Large intestine (tissue), 12 donors: Measurements from ENCODE around the gene HNF1A. TPM values are rescaled to one million over a fixed set of nuclear protein-coding genes. Genes with fewer than 3 reads are reported as not detected.

ENCODE experiments used
- DNase-seq, 2 donors: peaks; one replicate each; pipeline versions ENCODE4 v3.0.0 to v3.0.0-alpha.2; 2013
- H3K27ac ChIP-seq: one replicate; pipeline ENCODE4 v1.5.1; 2013; ENCODE audit warnings: low read length
- H3K27me3 ChIP-seq: 2 replicates; pipeline ENCODE4 v1.6.1; 2013; ENCODE audit warnings: low read length; ENCODE audit not compliant: control insufficient read depth, insufficient read depth
- H3K36me3 ChIP-seq: 2 replicates; pipeline ENCODE4 v1.6.1; 2013; ENCODE audit warnings: low read length; ENCODE audit not compliant: control insufficient read depth, insufficient read depth
- H3K4me1 ChIP-seq: one replicate; pipeline ENCODE4 v1.6.1; 2013; ENCODE audit warnings: low read length; ENCODE audit not compliant: control insufficient read depth, insufficient read depth
- H3K4me3 ChIP-seq: one replicate; pipeline ENCODE4 v1.5.1; 2013; ENCODE audit warnings: low read length
- H3K9me3 ChIP-seq: one replicate; pipeline ENCODE4 v1.6.1; 2013; ENCODE audit warnings: mild to moderate bottlenecking, low read depth, low read length, moderate library complexity; ENCODE audit not compliant: control insufficient read depth
- WGBS: methylation state at CpG from one replicate; pipeline ENCODE4 v1.1.5; 2013; ENCODE audit warnings: low lambda C conversion rate; ENCODE audit not compliant: insufficient coverage; 5-methylcytosine and 5-hydroxymethylcytosine counted together
- long read RNA-seq, 11 donors: transcript quantifications; one replicate each; lab custom pipeline, GENCODE V29; 2026
- polyA plus RNA-seq: library from polyadenylated mRNA; unstranded; fragments of 120-200 nt; gene quantifications from one replicate; pipeline ENCODE4 v1.2.1, GENCODE V29; 2013

The HNF1A gene, protein sequence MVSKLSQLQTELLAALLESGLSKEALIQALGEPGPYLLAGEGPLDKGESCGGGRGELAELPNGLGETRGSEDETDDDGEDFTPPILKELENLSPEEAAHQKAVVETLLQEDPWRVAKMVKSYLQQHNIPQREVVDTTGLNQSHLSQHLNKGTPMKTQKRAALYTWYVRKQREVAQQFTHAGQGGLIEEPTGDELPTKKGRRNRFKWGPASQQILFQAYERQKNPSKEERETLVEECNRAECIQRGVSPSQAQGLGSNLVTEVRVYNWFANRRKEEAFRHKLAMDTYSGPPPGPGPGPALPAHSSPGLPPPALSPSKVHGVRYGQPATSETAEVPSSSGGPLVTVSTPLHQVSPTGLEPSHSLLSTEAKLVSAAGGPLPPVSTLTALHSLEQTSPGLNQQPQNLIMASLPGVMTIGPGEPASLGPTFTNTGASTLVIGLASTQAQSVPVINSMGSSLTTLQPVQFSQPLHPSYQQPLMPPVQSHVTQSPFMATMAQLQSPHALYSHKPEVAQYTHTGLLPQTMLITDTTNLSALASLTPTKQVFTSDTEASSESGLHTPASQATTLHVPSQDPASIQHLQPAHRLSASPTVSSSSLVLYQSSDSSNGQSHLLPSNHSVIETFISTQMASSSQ
- polyA plus RNA-seq: 55.5 TPM
- long read RNA-seq, donor 1, partial matches to known transcripts: 8 of 13 reads
- long read RNA-seq, donor 1, other reads (novel, unspliced or antisense): 0 of 13 reads
- long read RNA-seq, donor 2, partial matches to known transcripts: 9 of 15 reads
- long read RNA-seq, donor 2, other reads (novel, unspliced or antisense): 0 of 15 reads
- long read RNA-seq, donor 3: 0 reads
- long read RNA-seq, donor 4, partial matches to known transcripts: 6 of 8 reads
- long read RNA-seq, donor 4, other reads (novel, unspliced or antisense): 0 of 8 reads
- long read RNA-seq, donor 5, partial matches to known transcripts: 0 of 4 reads
- long read RNA-seq, donor 5, other reads (novel, unspliced or antisense): 0 of 4 reads
- long read RNA-seq, donor 6, transcript HNF1A-202 (7 exons, 2,337 nt): major isoform, 5 of 59 reads
- long read RNA-seq, donor 6, partial matches to known transcripts: 49 of 59 reads
- long read RNA-seq, donor 6, other reads (novel, unspliced or antisense): 0 of 59 reads
- long read RNA-seq, donor 7, partial matches to known transcripts: 10 of 12 reads
- long read RNA-seq, donor 7, other reads (novel, unspliced or antisense): 0 of 12 reads
- long read RNA-seq, donor 8, partial matches to known transcripts: 12 of 27 reads
- long read RNA-seq, donor 8, other reads (novel, unspliced or antisense): 8 of 27 reads
- long read RNA-seq, donor 9, partial matches to known transcripts: 7 of 12 reads
- long read RNA-seq, donor 9, other reads (novel, unspliced or antisense): 0 of 12 reads
- long read RNA-seq, donor 10, partial matches to known transcripts: 10 of 14 reads
- long read RNA-seq, donor 10, other reads (novel, unspliced or antisense): 0 of 14 reads
- long read RNA-seq, donor 11, partial matches to known transcripts: 6 of 13 reads
- long read RNA-seq, donor 11, other reads (novel, unspliced or antisense): 6 of 13 reads

DNA sequence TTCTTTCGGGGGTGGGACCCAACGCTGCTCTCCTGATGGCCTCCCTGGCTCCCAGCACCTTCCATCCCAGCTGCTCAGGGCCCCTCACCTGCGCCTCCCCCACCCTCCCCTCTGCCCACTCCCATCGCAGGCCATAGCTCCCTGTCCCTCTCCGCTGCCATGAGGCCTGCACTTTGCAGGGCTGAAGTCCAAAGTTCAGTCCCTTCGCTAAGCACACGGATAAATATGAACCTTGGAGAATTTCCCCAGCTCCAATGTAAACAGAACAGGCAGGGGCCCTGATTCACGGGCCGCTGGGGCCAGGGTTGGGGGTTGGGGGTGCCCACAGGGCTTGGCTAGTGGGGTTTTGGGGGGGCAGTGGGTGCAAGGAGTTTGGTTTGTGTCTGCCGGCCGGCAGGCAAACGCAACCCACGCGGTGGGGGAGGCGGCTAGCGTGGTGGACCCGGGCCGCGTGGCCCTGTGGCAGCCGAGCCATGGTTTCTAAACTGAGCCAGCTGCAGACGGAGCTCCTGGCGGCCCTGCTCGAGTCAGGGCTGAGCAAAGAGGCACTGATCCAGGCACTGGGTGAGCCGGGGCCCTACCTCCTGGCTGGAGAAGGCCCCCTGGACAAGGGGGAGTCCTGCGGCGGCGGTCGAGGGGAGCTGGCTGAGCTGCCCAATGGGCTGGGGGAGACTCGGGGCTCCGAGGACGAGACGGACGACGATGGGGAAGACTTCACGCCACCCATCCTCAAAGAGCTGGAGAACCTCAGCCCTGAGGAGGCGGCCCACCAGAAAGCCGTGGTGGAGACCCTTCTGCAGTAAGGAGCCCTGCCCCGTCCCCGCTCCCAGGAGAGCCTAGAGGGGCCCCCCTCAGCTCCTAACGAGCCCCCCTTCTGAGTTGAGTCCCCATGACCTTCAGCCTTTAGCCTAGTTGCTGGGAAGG, at the start of gene HNF1A:
HNF1A (plus strand) TSS at position 248 of the 924 bp plus-strand sequence; CDS start at position 474, 226 bp downstream.
- Histone ChIP-seq H3K27ac (peak within 1 kb of the TSS; percentile 98), H3K4me1 (peaks cover 44% of the 10 kb centered on the region), H3K27me3 (no peaks in the 10 kb centered on the region), H3K4me3 (peak within 1 kb of the TSS; percentile 96), H3K36me3 (peaks cover 27% of the 10 kb centered on the region), H3K9me3 (no peaks in the 10 kb centered on the region)
- DNase-seq: peak; percentile 93 to 97
- WGBS: no CpG with 5 or more reads among the region's 40 CpGs

GRCh38 chr12:120928864-120929652, 49.3 kb upstream of the HNF1A start:
- Histone ChIP-seq H3K27ac (peak overlapping the region; percentile 36), H3K4me1 (peaks cover 4% of the 10 kb centered on the region), H3K9me3 (no peaks in the 10 kb centered on the region), H3K27me3 (no peaks in the 10 kb centered on the region), H3K36me3 (no peaks in the 10 kb centered on the region), H3K4me3 (no peak overlapping the region)
- peak; percentile 71 to 83 for DNase-seq
- no CpG with 5 or more reads among the region's 13 CpGs for WGBS

- no peaks in the 10 kb centered on the region for H3K36me3 ChIP-seq
- no peaks in the 10 kb centered on the region for H3K27me3 ChIP-seq
- WGBS: 100% methylated on average over 1 of the region's 5 CpGs
- no peak for DNase-seq
- no peak overlapping the region for H3K27ac ChIP-seq
- H3K4me1 ChIP-seq: peaks cover 4% of the 10 kb centered on the region
- no peak overlapping the region for H3K4me3 ChIP-seq
- H3K9me3 ChIP-seq: no peaks in the 10 kb centered on the region
These were observed 48.3 kb upstream of the HNF1A start for GRCh38 chr12:120930032-120930431.

DNA sequence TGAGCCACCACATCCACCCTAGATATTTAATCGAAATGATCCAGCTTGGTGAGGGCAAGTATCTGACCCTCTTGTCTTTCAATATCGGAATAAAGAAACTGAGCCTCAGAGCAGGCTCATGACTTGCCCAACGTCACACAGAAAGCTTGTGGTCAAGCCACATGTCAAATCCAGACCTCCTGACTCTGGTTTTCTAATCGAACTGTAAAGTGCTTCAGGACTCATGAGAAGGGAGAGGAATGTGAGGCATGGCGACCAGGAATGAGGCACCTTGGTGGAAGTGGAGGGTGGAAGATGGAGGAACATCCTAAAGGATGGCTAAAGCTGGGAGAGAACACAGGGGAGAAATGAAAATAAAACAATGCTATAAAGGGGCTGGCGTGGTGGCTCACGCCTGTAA, 46.3 kb upstream of the HNF1A start:
- H3K36me3 ChIP-seq: no peaks in the 10 kb centered on the region
- H3K4me3 ChIP-seq: no peak overlapping the region
- 100% methylated on average over 1 of the region's 7 CpGs for WGBS
- H3K4me1 ChIP-seq: peaks cover 4% of the 10 kb centered on the region
- no peak overlapping the region for H3K27ac ChIP-seq
- no peaks in the 10 kb centered on the region for H3K9me3 ChIP-seq
- H3K27me3 ChIP-seq: no peaks in the 10 kb centered on the region
- no peak for DNase-seq

- Histone ChIP-seq H3K36me3 (no peaks in the 10 kb centered on the region), H3K27me3 (no peaks in the 10 kb centered on the region), H3K4me1 (peaks cover 4% of the 10 kb centered on the region), H3K9me3 (no peaks in the 10 kb centered on the region), H3K27ac (no peak overlapping the region), H3K4me3 (no peak overlapping the region)
- WGBS: 80% methylated on average over 1 of the region's 9 CpGs
- no peak for DNase-seq
These were observed 45.3 kb upstream of the HNF1A start for GRCh38 chr12:120932956-120933526.

- no peaks in the 10 kb centered on the region for H3K9me3 ChIP-seq
- no peak overlapping the region for H3K27ac ChIP-seq
- WGBS: no CpG with 5 or more reads among the region's 6 CpGs
- H3K4me1 ChIP-seq: peaks cover 2% of the 10 kb centered on the region
- no peaks in the 10 kb centered on the region for H3K36me3 ChIP-seq
- H3K27me3 ChIP-seq: no peaks in the 10 kb centered on the region
- DNase-seq: no peak
- no peak overlapping the region for H3K4me3 ChIP-seq
These were observed 44.6 kb upstream of the HNF1A start for GRCh38 chr12:120933786-120934185.

DNA sequence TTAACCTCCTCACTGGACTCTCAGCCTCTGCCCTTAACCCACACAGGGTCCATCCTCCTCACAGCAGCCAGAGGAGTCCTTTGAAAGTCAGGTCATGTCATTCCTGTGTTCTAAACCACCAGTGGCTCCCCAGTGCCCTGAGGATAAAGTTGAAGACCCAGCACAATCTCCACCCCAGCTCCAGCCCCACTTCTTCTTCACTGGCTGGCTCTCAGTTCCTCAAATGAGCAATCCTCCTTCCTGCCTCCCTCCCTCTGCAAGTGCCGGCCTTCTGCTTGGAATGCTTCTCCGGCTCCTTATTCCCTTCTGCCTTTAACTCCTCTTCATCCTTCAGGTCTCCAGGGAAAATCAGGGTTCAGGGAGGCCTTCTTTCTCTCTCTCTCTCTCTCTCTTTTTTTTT, 42.1 kb upstream of the HNF1A start:
- no CpG with 5 or more reads among the region's 2 CpGs for WGBS
- Histone ChIP-seq H3K4me1 (no peaks in the 10 kb centered on the region), H3K9me3 (no peaks in the 10 kb centered on the region), H3K36me3 (no peaks in the 10 kb centered on the region), H3K27ac (no peak overlapping the region), H3K4me3 (no peak overlapping the region), H3K27me3 (no peaks in the 10 kb centered on the region)
- no peak for DNase-seq

DNA sequence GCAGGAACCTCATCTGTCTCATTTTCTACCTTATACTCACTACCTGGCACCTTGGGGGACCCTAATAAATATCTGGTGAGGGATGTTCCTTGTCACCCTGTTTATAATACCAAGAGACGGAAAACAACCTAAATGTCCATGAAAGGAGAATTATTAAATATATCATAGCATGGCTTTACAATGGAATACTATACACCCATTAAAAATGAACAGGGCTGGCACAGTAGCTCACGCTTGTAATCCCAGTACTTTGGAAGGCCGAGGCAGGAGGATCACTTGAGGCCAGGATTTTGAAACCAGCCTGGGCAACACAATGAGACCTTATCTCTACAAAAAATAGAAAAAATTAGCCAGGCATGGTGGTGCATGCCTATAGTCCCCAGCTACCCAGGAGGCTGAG, 39.8 kb upstream of the HNF1A start:
- Histone ChIP-seq H3K27me3 (no peaks in the 10 kb centered on the region), H3K9me3 (no peaks in the 10 kb centered on the region), H3K4me3 (no peak overlapping the region), H3K4me1 (no peaks in the 10 kb centered on the region), H3K27ac (no peak overlapping the region), H3K36me3 (no peaks in the 10 kb centered on the region)
- DNase-seq: no peak
- no CpG with 5 or more reads among the region's 3 CpGs for WGBS
